HepG2 (cell line): Measurements from ENCODE around the gene OSGIN1. TPM values are rescaled to one million over a fixed set of nuclear protein-coding genes. Genes with fewer than 3 reads are reported as not detected.

Experiments used
- ATAC-seq: fragments of 200-7000 bp; cut with Tn5 transposase; 3 replicates; pipeline ENCODE4 v1.9.1; 2020; ENCODE audit warnings: mild to moderate bottlenecking, moderate library complexity
- BruUV-seq: library from RNA; stranded (reverse); fragments of 400-500 nt; replicated peaks from 2 replicates; lab custom pipeline; 2021; lab: Mats Ljungman, UMichigan
- CTCF ChIA-PET: fragments of 300-600 bp; formaldehyde crosslinking; extraction: SDS; loops from one replicate; lab custom pipeline; 2021; ENCODE audit warnings: low total read pairs, inconsistent platforms, low intra/inter-chr PET ratio; lab: Yijun Ruan, JAX
- POLR2A ChIA-PET: fragments of 350-600 bp; sonication (Branson Sonifier 250); formaldehyde crosslinking; loops from one replicate; lab custom pipeline; 2020; ENCODE audit warnings: antibody characterized with exemption, inconsistent platforms; lab: Yijun Ruan, JAX
- DNase-seq: peaks from one replicate; pipeline ENCODE4 v3.0.0-alpha.2; 2015; ENCODE audit warnings: low spot score
- FAIRE-seq: peaks from 3 replicates; lab custom pipeline; 2011; peaks lifted over from hg19 to GRCh38; lab: Jason Lieb, UNC
- H2AFZ ChIP-seq: one replicate; pipeline ENCODE4 v1.6.1; 2011; ENCODE audit warnings: low read length, inconsistent platforms
- H3K27ac ChIP-seq: fragments of 300-600 bp; 3 replicates; pipeline ENCODE4 v1.8.0; 2011; ENCODE audit warnings: mixed run types, mild to moderate bottlenecking, mixed read lengths, low read length, inconsistent platforms; ENCODE audit not compliant: insufficient read depth; ENCODE audit errors: extremely low read length
- H3K27me3 ChIP-seq, 2 experiments: fragments of 200-600 bp in 1 of 2; 2 replicates in 1 of 2; 3 replicates in 1 of 2; pipeline versions ENCODE4 v1.6.0 to v1.8.0; 2011; ENCODE audit warnings: low read length in 2 of 2, mild to moderate bottlenecking in 2 of 2, moderate library complexity in 2 of 2, inconsistent platforms in 1 of 2; ENCODE audit not compliant: insufficient read depth in 2 of 2, control insufficient read depth in 1 of 2
- H3K36me3 ChIP-seq, 2 experiments: fragments of 200-600 bp in 1 of 2; replicated peaks in 1 of 2; 2 replicates in 1 of 2; 3 replicates in 1 of 2; pipeline versions ENCODE4 v1.5.1 to v1.8.0; 2011; ENCODE audit warnings: low read length in 2 of 2, inconsistent platforms in 1 of 2; ENCODE audit not compliant: insufficient read depth in 2 of 2, control insufficient read depth in 1 of 2
- H3K4me1 ChIP-seq: 2 replicates; pipeline ENCODE4 v1.5.1; 2012; ENCODE audit warnings: low read length, inconsistent platforms; ENCODE audit not compliant: insufficient read depth
- H3K4me2 ChIP-seq: 2 replicates; pipeline ENCODE4 v1.6.0; 2011; ENCODE audit warnings: low read depth, low read length, inconsistent platforms
- H3K4me3 ChIP-seq, 3 experiments: fragments of 200-600 bp in 1 of 3; sonication (generic), shearing (Covaris generic) in 1 of 3; replicated peaks in 1 of 3; 2 replicates each; pipeline ENCODE4 v1.5.1; 2011 to 2016; ENCODE audit warnings: low read length in 3 of 3, inconsistent platforms in 2 of 3, low read depth in 2 of 3, mild to moderate bottlenecking in 2 of 3, control low read depth in 1 of 3, mixed read lengths in 1 of 3; ENCODE audit not compliant: insufficient read depth in 1 of 3
- H3K79me2 ChIP-seq: one replicate; pipeline ENCODE4 v1.6.1; 2011; ENCODE audit warnings: low read length, inconsistent platforms; ENCODE audit not compliant: insufficient read depth
- H3K9ac ChIP-seq: 2 replicates; pipeline ENCODE4 v1.6.0; 2011; ENCODE audit warnings: mild to moderate bottlenecking, low read depth, low read length, inconsistent platforms; ENCODE audit not compliant: insufficient read depth
- H3K9me3 ChIP-seq: 2 replicates; pipeline ENCODE4 v1.5.1; 2012; ENCODE audit warnings: mild to moderate bottlenecking, low read length
- H4K20me1 ChIP-seq: 2 replicates; pipeline ENCODE4 v1.6.0; 2011; ENCODE audit warnings: inconsistent platforms, mild to moderate bottlenecking, low read length, moderate library complexity; ENCODE audit not compliant: insufficient read depth
- AKAP8 ChIP-seq: sonication (generic); formaldehyde crosslinking; IDR thresholded peaks from 2 replicates; pipeline ENCODE4 v1.5.1; 2020; ENCODE audit warnings: mild to moderate bottlenecking, missing genetic modification reagents
- DNMT3B ChIP-seq: conservative IDR thresholded peaks from 2 replicates; pipeline ENCODE4 v1.6.1; 2016; ENCODE audit warnings: missing biosample characterization, control low read depth
- GLI4 ChIP-seq: sonication (generic); formaldehyde crosslinking; IDR thresholded peaks from 2 replicates; pipeline ENCODE4 v1.5.1; 2020; ENCODE audit warnings: missing genetic modification reagents, mild to moderate bottlenecking, moderate library complexity, borderline replicate concordance
- KDM4B ChIP-seq: sonication (generic); formaldehyde crosslinking; IDR thresholded peaks from 2 replicates; pipeline ENCODE4 v1.4.0; 2020; ENCODE audit warnings: missing genetic modification reagents
- MBD4 ChIP-seq: IDR thresholded peaks from 2 replicates; pipeline ENCODE4 v1.6.1; 2012; ENCODE audit warnings: low read length, inconsistent platforms, borderline replicate concordance
- MED1 ChIP-seq: sonication (generic); formaldehyde crosslinking; IDR thresholded peaks from 2 replicates; pipeline ENCODE4 v1.4.0; 2020; ENCODE audit warnings: missing genetic modification reagents
- PHF21A ChIP-seq: sonication (generic); formaldehyde crosslinking; IDR thresholded peaks from 2 replicates; pipeline ENCODE4 v1.5.0; 2020; ENCODE audit warnings: mild to moderate bottlenecking, missing genetic modification reagents
- REL ChIP-seq: sonication (generic); formaldehyde crosslinking; conservative IDR thresholded peaks from 2 replicates; pipeline ENCODE4 v1.8.0; 2022; ENCODE audit warnings: mild to moderate bottlenecking, missing genetic modification reagents, moderate library complexity
- SNRNP70 ChIP-seq: fragments of 200-400 bp; formaldehyde crosslinking; IDR thresholded peaks from 2 replicates; pipeline ENCODE4 v1.6.1; 2017; ENCODE audit warnings: mild to moderate bottlenecking, low read depth, low read length, moderate library complexity
- SRSF1 ChIP-seq: fragments of 200-400 bp; formaldehyde crosslinking; optimal IDR thresholded peaks from 2 replicates; pipeline ENCODE3; 2017; ENCODE audit warnings: mild to moderate bottlenecking, low read depth, low read length, moderate library complexity
- YEATS2 ChIP-seq: sonication (generic); formaldehyde crosslinking; IDR thresholded peaks from 2 replicates; pipeline ENCODE4 v1.4.0; 2020; ENCODE audit warnings: missing genetic modification reagents, borderline replicate concordance
- ZNF20 ChIP-seq: sonication (generic); formaldehyde crosslinking; IDR thresholded peaks from 2 replicates; pipeline ENCODE4 v1.4.0; 2020; ENCODE audit warnings: mild to moderate bottlenecking, moderate library complexity, missing genetic modification reagents
- ZNF264 ChIP-seq: sonication (generic); formaldehyde crosslinking; IDR thresholded peaks from 2 replicates; pipeline ENCODE4 v1.4.0; 2020; ENCODE audit warnings: missing genetic modification reagents
- WGBS: methylation state at CpG from one replicate; pipeline ENCODE4 v1.1.6; 2017; ENCODE audit warnings: low lambda C conversion rate; 5-methylcytosine and 5-hydroxymethylcytosine counted together
- in situ Hi-C: cut with HindIII; loops from 2 replicates; pipeline ENCODE4 v1.10.0; 2017; ENCODE audit warnings: low pct_unique_long_range_greater_than_20kb; ENCODE audit not compliant: extremely low pct_ligation_motif_present
- intact Hi-C: fragments of 100-400 bp; cut with micrococcal nuclease; formaldehyde crosslinking; loops from one replicate; pipeline ENCODE4 v1.10.0; 2022; ENCODE audit not compliant: unreplicated experiment
- polyA plus RNA-seq, 8 experiments: library from polyadenylated mRNA; depleted of rRNA in 3 of 8; stranded (reverse) in 7 of 8; unstranded in 1 of 8; fragments of >200 nt; fragmentation: Illumina TruSeq in 4 of 8; extraction: Trizol in 4 of 8; gene quantifications; 2 replicates each; pipeline versions ENCODE4 v1.2.1 to v1.2.3, GENCODE V29; 2011 to 2016; ENCODE audit warnings: low read depth in 4 of 8, missing spikeins in 1 of 8, mixed read lengths in 1 of 8; ENCODE audit not compliant: insufficient read depth in 1 of 8
- total RNA-seq, 5 experiments: library from RNA; depleted of rRNA; stranded (reverse); fragments of >200 nt; fragmentation: Illumina TruSeq; extraction: Trizol; gene quantifications; 2 replicates each; pipeline ENCODE4 v1.2.3, GENCODE V29; 2016; ENCODE audit warnings: low read depth in 1 of 5
- TF ChIP-seq, protein P1 (sequence below): sonication (generic); formaldehyde crosslinking; IDR thresholded peaks from 2 replicates; pipeline ENCODE4 v1.5.0; 2020; ENCODE audit warnings: missing genetic modification reagents
- TF ChIP-seq, protein P2 (sequence below): IDR thresholded peaks from 2 replicates; pipeline ENCODE4 v1.6.1; 2012; ENCODE audit warnings: inconsistent platforms
- TF ChIP-seq, protein P3 (sequence below): sonication (generic); formaldehyde crosslinking; IDR thresholded peaks from 2 replicates; pipeline ENCODE4 v1.4.0; 2020; ENCODE audit warnings: missing genetic modification reagents, mild to moderate bottlenecking, borderline replicate concordance
- TF ChIP-seq, protein P4 (sequence below), 2 experiments: IDR thresholded peaks; 2 replicates each; pipeline ENCODE4 v1.6.1; 2011 to 2012; ENCODE audit warnings: low read length in 2 of 2, borderline replicate concordance in 1 of 2, low read depth in 1 of 2, mild to moderate bottlenecking in 1 of 2, moderate library complexity in 1 of 2

The OSGIN1 gene
- total and polyA plus RNA-seq, 2 of the 13 experiments (the other 11 are each of a cell fraction or from before 2014, with no cell fraction given) = 20.5 to 27.1 TPM

DNA sequence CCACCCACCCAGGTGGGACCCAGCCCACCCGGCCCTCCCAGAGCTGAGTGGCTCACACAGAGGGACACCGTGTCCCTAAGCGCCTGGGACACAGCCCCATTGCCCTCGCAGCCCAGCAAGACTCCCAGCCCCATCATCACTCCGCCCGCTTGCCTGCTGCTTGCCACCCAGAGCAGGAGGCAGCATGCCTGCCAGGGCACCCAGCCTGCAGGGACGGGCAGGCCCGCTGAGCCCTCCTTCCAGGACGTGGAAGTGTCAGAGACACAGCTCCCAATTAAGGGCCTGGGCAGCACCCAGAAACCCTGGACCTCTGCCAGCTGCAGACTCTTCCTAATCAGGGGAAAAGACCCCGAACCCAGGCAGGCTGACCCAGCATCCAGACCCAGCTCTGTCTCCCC lies 17.2 kb upstream of the OSGIN1 start:
- no peaks in the 10 kb centered on the region for H3K9me3 ChIP-seq
- H3K9ac ChIP-seq = no peak overlapping the region
- intact Hi-C loops (no loop called here), in situ Hi-C loops (no loop called here)
- H3K4me1 ChIP-seq = peaks cover 44% of the 10 kb centered on the region
- WGBS = 65% methylated on average over 8 of the region's 10 CpGs
- H3K4me3 ChIP-seq = no peak overlapping the region
- H3K27ac ChIP-seq = no peak overlapping the region
- H3K4me2 ChIP-seq = no peak overlapping the region
- H3K36me3 ChIP-seq = no peaks in the 10 kb centered on the region
- no peaks in the 10 kb centered on the region for H4K20me1 ChIP-seq
- ATAC-seq = no peak
- no TSS peak for BruUV-seq
- no peak for FAIRE-seq
- H2AFZ ChIP-seq = no peak overlapping the region
- no peak for DNase-seq
- TF ChIP-seq, protein P1, sequence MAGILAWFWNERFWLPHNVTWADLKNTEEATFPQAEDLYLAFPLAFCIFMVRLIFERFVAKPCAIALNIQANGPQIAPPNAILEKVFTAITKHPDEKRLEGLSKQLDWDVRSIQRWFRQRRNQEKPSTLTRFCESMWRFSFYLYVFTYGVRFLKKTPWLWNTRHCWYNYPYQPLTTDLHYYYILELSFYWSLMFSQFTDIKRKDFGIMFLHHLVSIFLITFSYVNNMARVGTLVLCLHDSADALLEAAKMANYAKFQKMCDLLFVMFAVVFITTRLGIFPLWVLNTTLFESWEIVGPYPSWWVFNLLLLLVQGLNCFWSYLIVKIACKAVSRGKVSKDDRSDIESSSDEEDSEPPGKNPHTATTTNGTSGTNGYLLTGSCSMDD (CRISPR knock-in tag) = no peak
- TF ChIP-seq MBD4 (no peak), REL (CRISPR knock-in tag) (no peak), GLI4 (CRISPR knock-in tag) (no peak), PHF21A (CRISPR knock-in tag) (no peak), AKAP8 (CRISPR knock-in tag) (no peak), ZNF20 (CRISPR knock-in tag) (no peak), SNRNP70 (no peak), SRSF1 (no peak), YEATS2 (CRISPR knock-in tag) (no peak), MED1 (no peak), DNMT3B (CRISPR knock-in tag) (no peak), KDM4B (CRISPR knock-in tag) (no peak), ZNF264 (CRISPR knock-in tag) (no peak)
- TF ChIP-seq, protein P2, sequence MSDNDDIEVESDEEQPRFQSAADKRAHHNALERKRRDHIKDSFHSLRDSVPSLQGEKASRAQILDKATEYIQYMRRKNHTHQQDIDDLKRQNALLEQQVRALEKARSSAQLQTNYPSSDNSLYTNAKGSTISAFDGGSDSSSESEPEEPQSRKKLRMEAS = no peak
- TF ChIP-seq, protein P3, sequence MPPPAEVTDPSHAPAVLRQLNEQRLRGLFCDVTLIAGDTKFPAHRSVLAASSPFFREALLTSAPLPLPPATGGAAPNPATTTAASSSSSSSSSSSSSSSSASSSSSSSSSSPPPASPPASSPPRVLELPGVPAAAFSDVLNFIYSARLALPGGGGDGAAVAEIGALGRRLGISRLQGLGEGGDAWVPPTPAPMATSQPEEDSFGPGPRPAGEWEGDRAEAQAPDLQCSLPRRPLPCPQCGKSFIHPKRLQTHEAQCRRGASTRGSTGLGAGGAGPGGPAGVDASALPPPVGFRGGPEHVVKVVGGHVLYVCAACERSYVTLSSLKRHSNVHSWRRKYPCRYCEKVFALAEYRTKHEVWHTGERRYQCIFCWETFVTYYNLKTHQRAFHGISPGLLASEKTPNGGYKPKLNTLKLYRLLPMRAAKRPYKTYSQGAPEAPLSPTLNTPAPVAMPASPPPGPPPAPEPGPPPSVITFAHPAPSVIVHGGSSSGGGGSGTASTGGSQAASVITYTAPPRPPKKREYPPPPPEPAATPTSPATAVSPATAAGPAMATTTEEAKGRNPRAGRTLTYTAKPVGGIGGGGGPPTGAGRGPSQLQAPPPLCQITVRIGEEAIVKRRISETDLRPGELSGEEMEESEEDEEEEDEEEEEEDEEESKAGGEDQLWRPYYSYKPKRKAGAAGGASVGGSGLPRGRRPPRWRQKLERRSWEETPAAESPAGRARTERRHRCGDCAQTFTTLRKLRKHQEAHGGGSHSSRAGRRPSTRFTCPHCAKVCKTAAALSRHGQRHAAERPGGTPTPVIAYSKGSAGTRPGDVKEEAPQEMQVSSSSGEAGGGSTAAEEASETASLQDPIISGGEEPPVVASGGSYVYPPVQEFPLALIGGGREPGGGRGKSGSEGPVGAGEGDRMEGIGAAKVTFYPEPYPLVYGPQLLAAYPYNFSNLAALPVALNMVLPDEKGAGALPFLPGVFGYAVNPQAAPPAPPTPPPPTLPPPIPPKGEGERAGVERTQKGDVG (CRISPR knock-in tag) = no peak
- TF ChIP-seq, protein P4, sequence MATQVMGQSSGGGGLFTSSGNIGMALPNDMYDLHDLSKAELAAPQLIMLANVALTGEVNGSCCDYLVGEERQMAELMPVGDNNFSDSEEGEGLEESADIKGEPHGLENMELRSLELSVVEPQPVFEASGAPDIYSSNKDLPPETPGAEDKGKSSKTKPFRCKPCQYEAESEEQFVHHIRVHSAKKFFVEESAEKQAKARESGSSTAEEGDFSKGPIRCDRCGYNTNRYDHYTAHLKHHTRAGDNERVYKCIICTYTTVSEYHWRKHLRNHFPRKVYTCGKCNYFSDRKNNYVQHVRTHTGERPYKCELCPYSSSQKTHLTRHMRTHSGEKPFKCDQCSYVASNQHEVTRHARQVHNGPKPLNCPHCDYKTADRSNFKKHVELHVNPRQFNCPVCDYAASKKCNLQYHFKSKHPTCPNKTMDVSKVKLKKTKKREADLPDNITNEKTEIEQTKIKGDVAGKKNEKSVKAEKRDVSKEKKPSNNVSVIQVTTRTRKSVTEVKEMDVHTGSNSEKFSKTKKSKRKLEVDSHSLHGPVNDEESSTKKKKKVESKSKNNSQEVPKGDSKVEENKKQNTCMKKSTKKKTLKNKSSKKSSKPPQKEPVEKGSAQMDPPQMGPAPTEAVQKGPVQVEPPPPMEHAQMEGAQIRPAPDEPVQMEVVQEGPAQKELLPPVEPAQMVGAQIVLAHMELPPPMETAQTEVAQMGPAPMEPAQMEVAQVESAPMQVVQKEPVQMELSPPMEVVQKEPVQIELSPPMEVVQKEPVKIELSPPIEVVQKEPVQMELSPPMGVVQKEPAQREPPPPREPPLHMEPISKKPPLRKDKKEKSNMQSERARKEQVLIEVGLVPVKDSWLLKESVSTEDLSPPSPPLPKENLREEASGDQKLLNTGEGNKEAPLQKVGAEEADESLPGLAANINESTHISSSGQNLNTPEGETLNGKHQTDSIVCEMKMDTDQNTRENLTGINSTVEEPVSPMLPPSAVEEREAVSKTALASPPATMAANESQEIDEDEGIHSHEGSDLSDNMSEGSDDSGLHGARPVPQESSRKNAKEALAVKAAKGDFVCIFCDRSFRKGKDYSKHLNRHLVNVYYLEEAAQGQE (IDR thresholded peaks at IDR 0.05; ENCODE audit: borderline replicate concordance in 1 of 2, low read depth in 1 of 2, low read length in 2 of 2) = no peak
- CTCF ChIA-PET = no interaction called here
- POLR2A ChIA-PET = interaction anchor here (2.1 to 3.9 kb wide), 2 partner anchors 7 to 17 kb away, joined by 8 to 16 read pairs; partner anchors contain the start of gene OSGIN1
- H3K27me3 ChIP-seq = peaks cover 5 to 72% of the 10 kb centered on the region in 2 experiments; a peak in 4 of 5 replicates
- H3K79me2 ChIP-seq = no peaks in the 10 kb centered on the region
